SK-N-MC (cell line): ENCODE measurements around the gene CYB5B.

ENCODE experiments used
- DNase-seq: peaks from one replicate; pipeline ENCODE4 v3.0.0-alpha.2; 2011; ENCODE audit warnings: low read depth, low spot score
- H3K27ac ChIP-seq: fragments of 200-600 bp; sonication (generic); 2 replicates; pipeline ENCODE4 v1.5.1; 2016; ENCODE audit warnings: mixed run types
- H3K36me3 ChIP-seq: fragments of 200-600 bp; sonication (generic); 2 replicates; pipeline ENCODE4 v1.6.1; 2017; ENCODE audit warnings: antibody characterized with exemption, low read length, mixed read lengths; ENCODE audit not compliant: insufficient read depth
- H3K4me3 ChIP-seq: fragments of 200-600 bp; sonication (generic); 2 replicates; pipeline ENCODE4 v1.5.1; 2016
- H3K9ac ChIP-seq: fragments of 200-600 bp; sonication (generic); 2 replicates; pipeline ENCODE4 v1.8.0; 2017; ENCODE audit warnings: mixed run types, mixed read lengths; ENCODE audit not compliant: insufficient read length
- H3K9me3 ChIP-seq: fragments of 200-600 bp; sonication (generic); 2 replicates; pipeline ENCODE4 v1.6.1; 2017; ENCODE audit warnings: low read depth, mild to moderate bottlenecking, antibody characterized with exemption, low read length, moderate library complexity, mixed read lengths
- EZH2 ChIP-seq: fragments of 200-600 bp; sonication (generic); IDR thresholded peaks from one replicate; pipeline ENCODE4 v1.6.1; 2017; ENCODE audit warnings: antibody characterized with exemption
- FOXP2 ChIP-seq: optimal IDR thresholded peaks from 2 replicates; pipeline ENCODE3; 2011; ENCODE audit warnings: mild to moderate bottlenecking, moderate library complexity; ENCODE audit not compliant: insufficient read depth; ENCODE audit errors: extremely low read length, control extremely low read depth
- POLR2AphosphoS5 ChIP-seq: IDR thresholded peaks from 2 replicates; pipeline ENCODE4 v1.6.1; 2012; ENCODE audit warnings: mild to moderate bottlenecking, low read depth, low read length, borderline replicate concordance

The CYB5B gene

DNA sequence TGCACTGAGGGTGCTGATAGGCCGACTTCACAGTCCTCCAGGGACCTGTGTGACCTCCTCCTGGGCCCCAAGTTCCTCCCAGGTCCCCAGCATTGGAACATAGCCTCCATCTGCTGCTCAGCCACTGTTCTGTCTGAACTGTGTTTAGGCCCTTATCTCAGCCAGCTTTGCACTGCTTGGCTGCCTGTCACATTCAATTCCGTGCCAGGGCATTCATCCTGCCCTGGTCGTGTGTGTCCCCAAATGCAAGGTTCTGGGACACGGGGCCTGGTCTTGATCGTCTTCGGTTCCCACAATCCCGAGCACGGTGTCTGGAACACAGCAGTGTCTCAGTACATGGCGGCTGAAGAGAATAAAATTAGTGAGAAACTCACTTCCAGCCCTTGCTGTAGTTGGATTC is 71.4 kb downstream of the CYB5B start:
- DNase-seq, result no peak
- Histone ChIP-seq H3K36me3 (no peaks in the 10 kb centered on the region), H3K9me3 (no peaks in the 10 kb centered on the region), H3K4me3 (no peak overlapping the region), H3K9ac (no peak overlapping the region), H3K27ac (no peak overlapping the region)
- TF ChIP-seq FOXP2 (no peak), EZH2 (no peak), POLR2AphosphoS5 (no peak)

- no peak overlapping the region for H3K4me3 ChIP-seq
- DNase-seq, result no peak
- TF ChIP-seq FOXP2 (no peak), EZH2 (no peak), POLR2AphosphoS5 (no peak)
- no peak overlapping the region for H3K9ac ChIP-seq
- H3K9me3 ChIP-seq, result no peaks in the 10 kb centered on the region
- no peaks in the 10 kb centered on the region for H3K36me3 ChIP-seq
- no peak overlapping the region for H3K27ac ChIP-seq
Measured at GRCh38 chr16:69496376-69496775, 72.0 kb downstream of the CYB5B start.

DNA sequence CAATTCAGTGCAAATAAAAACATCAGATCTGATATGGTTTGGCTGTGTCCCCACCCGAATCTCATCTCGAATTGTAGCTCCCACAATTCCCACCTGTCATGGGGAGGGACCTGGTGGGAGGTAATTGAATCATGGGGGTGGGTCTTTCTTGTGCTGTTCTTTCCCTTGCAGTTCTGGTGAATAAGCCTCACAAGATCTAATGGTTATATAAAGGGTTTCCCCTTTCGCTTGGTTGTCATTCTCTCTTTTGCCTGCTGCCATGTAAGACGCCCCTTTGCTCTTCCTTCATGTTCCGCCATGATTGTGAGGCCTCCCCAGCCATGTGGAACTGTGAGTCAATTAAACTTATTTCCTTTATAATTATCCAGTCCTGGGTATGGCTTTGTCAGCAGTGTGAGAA is 72.5 kb downstream of the CYB5B start:
- Histone ChIP-seq H3K27ac (no peak overlapping the region), H3K9ac (no peak overlapping the region), H3K9me3 (no peaks in the 10 kb centered on the region), H3K4me3 (no peak overlapping the region), H3K36me3 (no peaks in the 10 kb centered on the region)
- no peak for DNase-seq
- TF ChIP-seq POLR2AphosphoS5 (no peak), FOXP2 (no peak), EZH2 (no peak)

DNA sequence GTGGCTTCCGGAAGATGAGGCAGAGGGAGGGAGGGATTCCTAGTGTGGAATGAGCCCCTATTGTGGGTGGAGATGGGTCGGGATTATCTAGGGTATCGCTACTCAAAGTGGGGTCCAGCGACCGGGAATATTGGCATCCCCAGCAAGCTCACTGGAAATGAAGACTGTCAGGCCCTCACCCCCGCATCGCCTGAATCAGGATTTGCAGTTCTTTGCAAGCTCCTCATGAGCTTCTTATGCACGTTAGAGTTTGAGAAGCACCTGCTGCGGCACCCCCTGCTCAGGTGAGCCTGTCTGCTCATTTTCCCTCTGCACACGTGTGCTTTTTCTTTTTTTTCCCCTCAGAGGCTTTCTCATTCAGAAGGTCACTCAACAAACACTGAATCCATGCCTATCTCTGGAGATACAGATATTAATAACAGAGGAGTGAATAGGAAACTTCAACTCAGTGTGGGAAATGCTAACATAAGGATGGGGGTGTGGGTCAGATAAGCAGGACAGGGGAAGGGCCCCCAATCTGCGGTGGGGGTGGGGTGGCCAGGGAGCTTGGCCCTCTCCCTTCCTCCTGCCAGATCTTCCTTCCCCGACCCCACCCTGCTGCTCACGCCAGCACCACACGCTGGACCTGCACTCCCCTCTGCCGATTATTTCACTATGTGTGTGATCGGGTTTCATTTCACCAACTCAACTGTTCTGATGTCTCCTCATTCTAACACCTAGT is 73.6 kb downstream of the CYB5B start:
- no peak for TF ChIP-seq EZH2
- no peak for TF ChIP-seq POLR2AphosphoS5
- no peak for TF ChIP-seq FOXP2
- H3K9ac ChIP-seq, result no peak overlapping the region
- no peak for DNase-seq
- no peak overlapping the region for H3K27ac ChIP-seq
- H3K9me3 ChIP-seq, result no peaks in the 10 kb centered on the region
- H3K4me3 ChIP-seq, result no peak overlapping the region
- no peaks in the 10 kb centered on the region for H3K36me3 ChIP-seq

DNA sequence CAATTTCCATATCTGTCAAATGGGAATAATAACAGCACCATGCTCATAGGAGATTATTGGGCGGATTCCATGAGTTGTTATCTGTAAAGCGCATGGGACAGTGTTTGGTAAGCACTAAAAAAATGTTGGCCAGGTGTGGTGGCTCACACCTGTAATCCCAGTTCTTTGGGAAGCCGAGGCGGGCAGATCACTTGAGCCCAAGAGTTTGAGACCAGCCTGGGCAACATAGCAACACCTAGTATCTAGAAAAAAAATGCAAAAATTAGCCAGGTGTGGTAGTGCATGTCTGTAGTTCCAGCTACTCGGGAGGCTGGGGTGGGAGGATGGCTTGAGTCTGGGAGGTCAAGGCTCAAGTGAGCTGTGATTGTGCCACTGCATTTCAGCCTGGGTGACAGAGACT is 74.5 kb downstream of the CYB5B start:
- Histone ChIP-seq H3K9me3 (no peaks in the 10 kb centered on the region), H3K4me3 (no peak overlapping the region), H3K27ac (no peak overlapping the region), H3K9ac (no peak overlapping the region), H3K36me3 (no peaks in the 10 kb centered on the region)
- DNase-seq, result no peak
- TF ChIP-seq FOXP2 (no peak), EZH2 (no peak)

DNA sequence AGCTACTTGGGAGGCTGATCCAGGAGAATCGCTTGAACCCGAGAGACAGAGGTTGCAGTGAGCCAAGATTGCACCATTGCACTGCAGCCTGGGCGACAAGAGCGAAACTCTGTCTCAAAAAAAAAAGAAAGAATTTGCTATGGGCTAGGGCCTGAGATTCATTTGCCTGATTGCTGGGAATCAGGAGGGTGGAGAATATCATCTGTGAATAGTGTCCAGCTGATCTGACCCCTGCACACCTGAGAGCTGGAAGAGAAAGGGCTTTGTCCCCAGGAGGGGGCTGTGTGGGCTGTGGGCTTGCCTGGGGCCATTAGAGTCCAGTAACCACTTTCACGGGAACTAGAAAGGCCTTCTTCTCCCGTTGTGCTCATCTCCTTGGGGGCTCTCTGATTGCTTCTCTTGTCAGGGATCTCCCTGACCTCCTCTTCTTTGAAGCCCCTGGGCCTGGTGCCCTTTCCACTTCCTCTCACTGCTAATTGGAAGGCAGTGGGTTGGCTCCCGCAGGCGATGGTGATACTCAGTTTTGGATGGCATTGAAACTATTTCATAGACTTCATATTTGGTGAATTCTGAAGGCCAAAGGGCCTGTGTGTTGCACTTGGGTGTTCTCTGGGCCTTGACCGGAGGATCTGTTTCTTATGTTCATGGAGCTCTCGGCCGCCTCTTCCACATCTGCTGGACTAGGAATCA is 75.3 kb downstream of the CYB5B start:
- no peak for DNase-seq
- Histone ChIP-seq H3K9me3 (no peaks in the 10 kb centered on the region), H3K27ac (no peak overlapping the region), H3K9ac (no peak overlapping the region), H3K4me3 (no peak overlapping the region), H3K36me3 (no peaks in the 10 kb centered on the region)
- no peak for TF ChIP-seq FOXP2
- no peak for TF ChIP-seq EZH2
- TF ChIP-seq POLR2AphosphoS5, result no peak

DNA sequence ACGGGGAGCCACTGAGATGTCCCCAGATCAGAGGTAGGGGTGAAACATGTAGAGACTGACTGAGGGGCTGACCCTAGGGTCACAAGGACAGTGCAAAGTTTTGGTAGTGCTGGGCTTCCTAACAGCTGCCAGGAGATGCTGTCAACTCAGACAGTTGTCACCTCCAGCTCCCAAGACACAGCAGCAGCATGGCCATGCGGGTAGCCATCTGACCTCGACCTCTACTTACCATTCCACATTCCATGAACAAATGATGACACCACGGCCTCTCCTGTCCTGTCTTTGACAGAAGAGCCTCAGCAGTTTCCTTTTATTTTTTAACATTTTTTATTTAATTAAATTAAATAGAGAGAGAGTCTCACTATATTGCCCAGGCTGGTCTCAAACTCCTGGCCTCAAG is 76.1 kb downstream of the CYB5B start:
- DNase-seq, result no peak
- Histone ChIP-seq H3K4me3 (no peak overlapping the region), H3K36me3 (no peaks in the 10 kb centered on the region), H3K9ac (no peak overlapping the region), H3K9me3 (no peaks in the 10 kb centered on the region), H3K27ac (no peak overlapping the region)
- no peak for TF ChIP-seq FOXP2
- TF ChIP-seq POLR2AphosphoS5, result no peak
- TF ChIP-seq EZH2, result no peak

GRCh38 chr16:69501956-69502745 is 77.7 kb downstream of the CYB5B start:
- TF ChIP-seq FOXP2, result no peak
- TF ChIP-seq POLR2AphosphoS5, result no peak
- TF ChIP-seq EZH2, result no peak
- Histone ChIP-seq H3K4me3 (no peak overlapping the region), H3K36me3 (no peaks in the 10 kb centered on the region), H3K9ac (no peak overlapping the region), H3K9me3 (no peaks in the 10 kb centered on the region), H3K27ac (no peak overlapping the region)
- no peak for DNase-seq

- H3K36me3 ChIP-seq, result no peaks in the 10 kb centered on the region
- H3K9ac ChIP-seq, result no peak overlapping the region
- TF ChIP-seq POLR2AphosphoS5 (no peak), FOXP2 (no peak), EZH2 (no peak)
Measured at GRCh38 chr16:69503244-69503643, 78.8 kb downstream of the CYB5B start.

More at GRCh38 chr16:69503244-69503643, 78.8 kb downstream of the CYB5B start:
- Histone ChIP-seq H3K27ac (no peak overlapping the region), H3K9me3 (no peaks in the 10 kb centered on the region), H3K4me3 (no peak overlapping the region)
- DNase-seq, result no peak
